ENCODE data around the gene HOXC11.

DNA sequence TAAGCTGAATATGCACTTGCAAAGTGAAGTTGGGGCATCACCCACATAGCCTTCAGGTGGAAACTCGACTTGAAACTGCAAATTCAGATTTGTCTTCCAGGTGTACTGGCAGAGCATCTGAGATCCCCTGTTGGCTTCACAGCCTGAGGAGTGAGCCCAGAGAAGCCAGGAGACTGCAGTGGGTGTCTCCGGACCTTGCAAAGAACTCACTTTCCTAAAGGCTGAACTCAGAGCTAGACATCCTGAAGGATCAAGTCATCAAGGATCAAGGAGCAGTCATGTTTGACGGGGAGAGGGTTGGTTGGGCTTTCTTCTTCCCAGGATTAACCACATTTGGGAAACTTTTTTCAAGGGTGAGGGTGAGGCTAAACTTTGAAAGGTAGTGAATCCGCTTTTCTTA lies 43.4 kb upstream of the HOXC11 start:
- TF ChIP-seq POLR2A (IDR thresholded peaks at IDR 0.05) (no peak), POLR2AphosphoS5 (IDR thresholded peaks at IDR 0.05) (no peak), EP300 (IDR thresholded peaks at IDR 0.05) (no peak)
- TF ChIP-seq, protein P1, sequence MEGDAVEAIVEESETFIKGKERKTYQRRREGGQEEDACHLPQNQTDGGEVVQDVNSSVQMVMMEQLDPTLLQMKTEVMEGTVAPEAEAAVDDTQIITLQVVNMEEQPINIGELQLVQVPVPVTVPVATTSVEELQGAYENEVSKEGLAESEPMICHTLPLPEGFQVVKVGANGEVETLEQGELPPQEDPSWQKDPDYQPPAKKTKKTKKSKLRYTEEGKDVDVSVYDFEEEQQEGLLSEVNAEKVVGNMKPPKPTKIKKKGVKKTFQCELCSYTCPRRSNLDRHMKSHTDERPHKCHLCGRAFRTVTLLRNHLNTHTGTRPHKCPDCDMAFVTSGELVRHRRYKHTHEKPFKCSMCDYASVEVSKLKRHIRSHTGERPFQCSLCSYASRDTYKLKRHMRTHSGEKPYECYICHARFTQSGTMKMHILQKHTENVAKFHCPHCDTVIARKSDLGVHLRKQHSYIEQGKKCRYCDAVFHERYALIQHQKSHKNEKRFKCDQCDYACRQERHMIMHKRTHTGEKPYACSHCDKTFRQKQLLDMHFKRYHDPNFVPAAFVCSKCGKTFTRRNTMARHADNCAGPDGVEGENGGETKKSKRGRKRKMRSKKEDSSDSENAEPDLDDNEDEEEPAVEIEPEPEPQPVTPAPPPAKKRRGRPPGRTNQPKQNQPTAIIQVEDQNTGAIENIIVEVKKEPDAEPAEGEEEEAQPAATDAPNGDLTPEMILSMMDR (IDR thresholded peaks at IDR 0.05): no peak

Measured in sigmoid colon (tissue), 4 donors.